Nephron (organoid): ENCODE data around the gene TMEM256.

Experiments
- H3K27ac Mint-ChIP-seq, 3 experiments: 2 replicates each; pipeline ENCODE4 v1.8.0; 2020; ENCODE audit warnings: mixed read lengths in 3 of 3, mild to moderate bottlenecking in 2 of 3, moderate library complexity in 1 of 3
- H3K27me3 Mint-ChIP-seq: 2 replicates; pipeline ENCODE4 v1.8.0; 2021; ENCODE audit warnings: low read depth, mild to moderate bottlenecking, moderate library complexity, mixed read lengths
- H3K36me3 Mint-ChIP-seq: 2 replicates; pipeline ENCODE4 v1.8.0; 2020; ENCODE audit warnings: low read depth, mixed read lengths
- H3K4me1 Mint-ChIP-seq: 2 replicates; pipeline ENCODE4 v1.8.0; 2020; ENCODE audit warnings: mixed read lengths
- H3K4me3 Mint-ChIP-seq, 3 experiments: 2 replicates each; pipeline ENCODE4 v1.8.0; 2020; ENCODE audit warnings: mild to moderate bottlenecking in 3 of 3, mixed read lengths in 3 of 3, moderate library complexity in 2 of 3
- H3K9me3 Mint-ChIP-seq: 2 replicates; pipeline ENCODE4 v1.8.0; 2020; ENCODE audit warnings: mixed read lengths
- CTCF ChIP-seq, 3 experiments: fragments of 200-600 bp; sonication (generic); IDR thresholded peaks; one replicate each; pipeline ENCODE4 v1.5.0; 2021; ENCODE audit warnings: antibody characterized with exemption in 3 of 3; ENCODE audit not compliant: unreplicated experiment in 3 of 3

Gene TMEM256

GRCh38 chr17:7355053-7355452 lies 48.8 kb downstream of the TMEM256 start, which contains the start of gene TMEM95:
Gene TMEM95, plus strand, starts transcription at chr17:7355156. Its CDS starts 49 bp downstream, at chr17:7355205.
- Mint-ChIP-seq H3K36me3 (no peaks in the 10 kb centered on the region), H3K4me1 (peaks cover 23% of the 10 kb centered on the region), H3K9me3 (no peaks in the 10 kb centered on the region), H3K27me3 (peaks cover 6% of the 10 kb centered on the region), H3K4me3 (peak within 1 kb of the TSS; percentile 89 to 94 (median 93)), H3K27ac (peak within 1 kb of the TSS; percentile 70 to 95 (median 75))
- no peak for TF ChIP-seq CTCF (IDR thresholded peaks at IDR 0.05; ENCODE audit: unreplicated experiment in 3 of 3)

- no peaks in the 10 kb centered on the region for H3K9me3 Mint-ChIP-seq
- peak overlapping the region; percentile 89 to 94 (median 93) for H3K4me3 Mint-ChIP-seq
- peaks cover 30% of the 10 kb centered on the region for H3K4me1 Mint-ChIP-seq
- H3K27me3 Mint-ChIP-seq: peaks cover 6% of the 10 kb centered on the region
- H3K36me3 Mint-ChIP-seq: no peaks in the 10 kb centered on the region
- TF ChIP-seq CTCF (IDR thresholded peaks at IDR 0.05; ENCODE audit: unreplicated experiment in 3 of 3): no peak
- H3K27ac Mint-ChIP-seq: peak overlapping the region; percentile 70 to 95 (median 75)
Measured at GRCh38 chr17:7354262-7354843, 49.5 kb downstream of the TMEM256 start.
